ENCODE measurements around the gene ZNF546.
A peak's percentile ranks its signal among the peaks of the same experiment; 100 is the strongest.
"Not testable (repeated sequence)": the region's sequence is repeated elsewhere in the genome, so short reads cannot be mapped to it uniquely, and the experiment has no call there.

Gene ZNF546

GRCh38 chr19:39987167-39987566 lies 9.7 kb upstream of the ZNF546 start:
- DNase-seq: no peak

- no peak for DNase-seq
These were observed 9.3 kb upstream of the ZNF546 start for GRCh38 chr19:39987596-39987995.

- DNase-seq: no peak
These were observed 3.3 kb upstream of the ZNF546 start for GRCh38 chr19:39993605-39994004.

- no peak for DNase-seq
These were observed 2.5 kb upstream of the ZNF546 start for GRCh38 chr19:39994361-39994760.

- DNase-seq: no peak
These were observed 1.1 kb upstream of the ZNF546 start for GRCh38 chr19:39995794-39996193.

GRCh38 chr19:39996218-39996810 lies 546 bp upstream of the ZNF546 start:
- peak; percentile 54 for DNase-seq

GRCh38 chr19:39997638-39998216 lies 867 bp downstream of the ZNF546 start:
- no peak for DNase-seq

- no peak for DNase-seq
These were observed 1.6 kb downstream of the ZNF546 start for GRCh38 chr19:39998501-39998900.

- no peak for DNase-seq
These were observed 8.9 kb downstream of the ZNF546 start for GRCh38 chr19:40005691-40006272.

GRCh38 chr19:40006273-40006691 lies 9.4 kb downstream of the ZNF546 start:
- no peak for DNase-seq

- no peak for DNase-seq
These were observed 12.8 kb downstream of the ZNF546 start for GRCh38 chr19:40009674-40010073.

- DNase-seq: no peak
These were observed 17.1 kb downstream of the ZNF546 start for GRCh38 chr19:40013991-40014390.

GRCh38 chr19:40023969-40024368 lies 27.1 kb downstream of the ZNF546 start:
- no peak for DNase-seq

GRCh38 chr19:40025938-40026596 lies 29.2 kb downstream of the ZNF546 start:
- no peak for DNase-seq

GRCh38 chr19:40026597-40026970 lies 29.7 kb downstream of the ZNF546 start:
- DNase-seq: no peak

- no peak for DNase-seq
These were observed 37.2 kb downstream of the ZNF546 start for GRCh38 chr19:40033989-40034560.

- DNase-seq: no peak
These were observed 39.1 kb downstream of the ZNF546 start for GRCh38 chr19:40035996-40036395.

GRCh38 chr19:40038047-40038446 lies 41.2 kb downstream of the ZNF546 start:
- DNase-seq: not testable (repeated sequence)

- DNase-seq: not testable (repeated sequence)
These were observed 44.9 kb downstream of the ZNF546 start for GRCh38 chr19:40041718-40042117.

- DNase-seq: no peak
These were observed 56.6 kb downstream of the ZNF546 start for GRCh38 chr19:40053491-40053890.

GRCh38 chr19:40054632-40055031 lies 57.8 kb downstream of the ZNF546 start:
- DNase-seq: no peak

- no peak for DNase-seq
These were observed 58.2 kb downstream of the ZNF546 start for GRCh38 chr19:40055049-40055448.

- peak; percentile 77 for DNase-seq
These were observed 59.1 kb downstream of the ZNF546 start, which contains the start of gene ZNF780B for GRCh38 chr19:40055832-40056504. Gene ZNF780B (minus strand): TSS chr19:40056231. CDS start chr19:40050332, 5,899 bp downstream.

Measured in femur (tissue), 1 donor.